RWPE1 (cell line): ENCODE measurements around the gene TRDN.

ENCODE experiments used
- CTCF ChIA-PET: fragments of 350-600 bp; sonication (Branson Sonifier 250); formaldehyde crosslinking; extraction: SDS; loops from one replicate; lab custom pipeline; 2021; lab: Yijun Ruan, JAX
- POLR2A ChIA-PET: fragments of 400-600 bp; formaldehyde crosslinking; extraction: SDS; loops from one replicate; lab custom pipeline; 2020; ENCODE audit warnings: antibody characterized with exemption; ENCODE audit not compliant: low non-redundant PET; lab: Yijun Ruan, JAX
- DNase-seq: peaks from one replicate; pipeline ENCODE4 v3.0.0; 2012; ENCODE audit warnings: low spot score
- H3K27ac ChIP-seq: fragments of 450-650 bp; 2 replicates; pipeline ENCODE4 v1.5.1; 2017
- CTCF ChIP-seq: fragments of 450-650 bp; conservative IDR thresholded peaks from 2 replicates; pipeline ENCODE4 v1.5.1; 2017; ENCODE audit warnings: low read depth, mild to moderate bottlenecking

The TRDN gene

DNA sequence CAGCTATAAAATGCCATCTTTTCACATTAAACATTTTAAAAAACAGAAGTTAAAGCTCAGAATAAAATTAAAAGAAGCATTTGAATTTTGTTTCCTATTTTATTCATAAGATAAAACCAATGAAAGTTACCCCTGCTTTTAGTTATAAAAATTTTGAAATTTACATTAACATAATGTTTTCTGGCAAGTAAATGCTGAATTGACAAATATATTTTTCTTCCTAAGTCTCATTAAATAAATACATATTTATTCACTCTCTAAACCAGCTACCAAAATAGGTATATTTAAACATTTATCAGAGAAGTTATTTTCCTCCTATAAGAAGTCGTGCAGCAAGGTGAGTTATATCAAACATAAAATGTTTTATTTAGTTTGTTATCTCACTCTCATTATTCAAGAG, 213.6 kb downstream of the TRDN start:
- no peak for DNase-seq
- ChIA-PET POLR2A (no interaction called here), CTCF (no interaction called here)
- H3K27ac ChIP-seq: no peak overlapping the region
- no peak for TF ChIP-seq CTCF

- CTCF ChIA-PET: no interaction called here
- no peak for DNase-seq
- no peak overlapping the region for H3K27ac ChIP-seq
- POLR2A ChIA-PET: no interaction called here
- TF ChIP-seq CTCF: no peak
Measured at GRCh38 chr6:123420512-123420911, 216.2 kb downstream of the TRDN start.

- DNase-seq: no peak
- no peak overlapping the region for H3K27ac ChIP-seq
Measured at GRCh38 chr6:123418071-123418470, 218.7 kb downstream of the TRDN start.

GRCh38 chr6:123417535-123417934, 219.2 kb downstream of the TRDN start:
- DNase-seq: no peak
- no peak overlapping the region for H3K27ac ChIP-seq
- TF ChIP-seq CTCF: no peak
- ChIA-PET CTCF (interaction anchor here (0.9 kb wide), 1 partner anchor 298 kb away, joined by 3 read pairs; no protein-coding TSS in a partner anchor), POLR2A (no interaction called here)

More at GRCh38 chr6:123418071-123418470, 218.7 kb downstream of the TRDN start:
- no peak for TF ChIP-seq CTCF
- CTCF ChIA-PET: interaction anchor here (0.6 to 0.9 kb wide), 3 partner anchors 228 to 595 kb away, joined by 3 read pairs; no protein-coding TSS in a partner anchor
- POLR2A ChIA-PET: no interaction called here

DNA sequence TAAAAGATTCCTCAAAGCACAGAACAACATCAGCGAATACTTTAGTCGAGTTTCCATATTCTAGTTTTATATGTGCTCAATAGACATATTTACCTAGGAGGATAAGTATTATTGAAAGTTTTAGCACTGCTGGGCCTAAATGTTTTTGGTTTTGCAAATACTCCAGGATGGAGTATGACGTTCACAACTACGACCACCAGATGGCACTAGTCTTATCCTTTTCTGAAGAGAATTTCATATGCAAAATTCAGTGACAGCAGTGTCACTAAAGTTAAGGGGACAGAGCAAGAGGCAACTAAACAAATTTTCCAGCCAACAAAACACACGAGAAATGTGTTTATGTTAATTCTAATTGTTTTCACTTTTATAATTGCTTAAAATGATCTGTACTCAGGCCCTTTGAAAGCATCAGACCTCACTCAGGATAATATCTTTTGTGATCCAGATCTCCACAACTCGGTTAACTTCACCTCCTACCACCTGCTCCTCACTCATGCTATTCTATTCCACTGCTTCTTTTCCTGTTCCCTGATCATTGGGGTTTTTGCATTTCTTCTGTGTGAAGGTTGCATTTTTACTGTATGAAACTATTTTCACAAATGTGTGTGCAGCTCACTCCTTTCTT, 220.8 kb downstream of the TRDN start:
- H3K27ac ChIP-seq: no peak overlapping the region
- POLR2A ChIA-PET: no interaction called here
- peak; percentile 77 for TF ChIP-seq CTCF
- CTCF ChIA-PET: interaction anchor here (1.0 kb wide), 1 partner anchor 299 kb away, joined by 6 read pairs; no protein-coding TSS in a partner anchor
- peak; percentile 8 for DNase-seq

DNA sequence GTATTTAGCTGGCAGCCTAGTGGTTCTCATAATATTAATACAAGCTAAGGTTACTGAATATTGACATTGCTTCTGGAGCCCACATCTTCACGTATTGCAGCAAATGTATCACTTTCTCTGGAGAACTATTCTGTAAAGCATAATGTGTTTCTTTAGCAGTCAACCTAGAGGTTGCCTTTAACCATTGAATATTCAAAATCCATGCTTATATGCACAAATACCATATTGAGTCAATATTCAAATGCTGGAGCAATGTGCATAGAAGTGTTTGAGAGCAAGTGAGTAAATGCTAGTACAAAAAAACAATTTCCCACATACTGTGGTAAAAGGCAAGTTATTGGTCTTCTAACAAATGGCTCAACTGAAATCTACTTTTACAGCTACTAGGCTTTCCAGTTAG, 231.8 kb downstream of the TRDN start:
- POLR2A ChIA-PET: no interaction called here
- CTCF ChIA-PET: interaction anchor here (0.7 kb wide), 1 partner anchor 1455 kb away, joined by 7 read pairs; no protein-coding TSS in a partner anchor
- TF ChIP-seq CTCF: no peak

More for the DNA sequence above, 231.8 kb downstream of the TRDN start:
- DNase-seq: no peak
- H3K27ac ChIP-seq: no peak overlapping the region
